Measurements from ENCODE around the gene ANKRD23.

The ANKRD23 gene

DNA sequence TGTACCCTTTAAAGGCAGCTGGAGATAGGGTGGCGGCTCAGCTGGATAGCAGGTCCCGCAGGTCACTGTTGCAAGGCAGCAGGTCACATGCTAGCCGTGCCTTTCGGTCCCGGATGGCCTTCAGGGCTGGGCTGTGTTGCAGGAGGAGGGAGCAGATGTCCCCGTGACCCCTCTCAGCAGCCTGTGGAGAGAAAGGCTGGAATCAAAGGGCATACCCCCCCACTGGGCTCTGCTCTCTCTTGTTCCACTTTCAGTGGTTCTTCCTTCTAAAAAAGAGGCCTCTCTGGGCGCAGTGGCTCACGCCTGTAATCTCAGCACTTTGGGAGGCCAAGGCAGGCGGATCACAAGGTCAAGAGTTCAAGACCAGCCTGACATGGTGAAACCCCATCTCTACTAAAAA lies 4.4 kb upstream of the ANKRD23 start:
- ChIA-PET POLR2A (interaction anchor here (1.3 kb wide), 1 partner anchor 32 kb away, joined by 4 read pairs; the partner anchor contains the start of gene CNNM3), CTCF (interaction anchor here (1.8 kb wide), 1 partner anchor 10 kb away, joined by 7 read pairs; the partner anchor contains the start of gene ANKRD39)
- DNase-seq (ENCODE audit: extremely low spot score) = no peak
- TF ChIP-seq SP1 (IDR thresholded peaks at IDR 0.05) (no peak), PKNOX1 (IDR thresholded peaks at IDR 0.05) (no peak), ELF4 (IDR thresholded peaks at IDR 0.05) (no peak), TARDBP (IDR thresholded peaks at IDR 0.05) (no peak), BHLHE40 (IDR thresholded peaks at IDR 0.05; ENCODE audit: borderline replicate concordance) (no peak), L3MBTL2 (conservative IDR thresholded peaks at IDR 0.05) (no peak), NFRKB (IDR thresholded peaks at IDR 0.05) (no peak), ZNF384 (IDR thresholded peaks at IDR 0.05) (no peak), FOXM1 (IDR thresholded peaks at IDR 0.05; ENCODE audit: borderline replicate concordance) (no peak), HDGF (IDR thresholded peaks at IDR 0.05; ENCODE audit: borderline replicate concordance) (no peak), FOXA1 (IDR thresholded peaks at IDR 0.05) (no peak), ARNT (IDR thresholded peaks at IDR 0.05) (no peak), SUZ12 (IDR thresholded peaks at IDR 0.05) (no peak), CTBP1 (IDR thresholded peaks at IDR 0.05; ENCODE audit: borderline replicate concordance) (no peak)

- no peak for DNase-seq (ENCODE audit: extremely low spot score)
- ChIA-PET POLR2A (interaction anchor here (1.3 kb wide), 2 partner anchors 10 to 32 kb away, joined by 4 read pairs; partner anchors contain the start of genes ANKRD39 and CNNM3), CTCF (interaction anchor here (0.8 to 1.8 kb wide), 2 partner anchors 10 to 12 kb away, joined by 3 to 7 read pairs; partner anchors contain the start of gene ANKRD39)
- no peak for TF ChIP-seq FOXM1 (IDR thresholded peaks at IDR 0.05; ENCODE audit: borderline replicate concordance)
- no peak for TF ChIP-seq BHLHE40 (IDR thresholded peaks at IDR 0.05; ENCODE audit: borderline replicate concordance)
- TF ChIP-seq CTBP1 (IDR thresholded peaks at IDR 0.05; ENCODE audit: borderline replicate concordance) = no peak
- no peak for TF ChIP-seq ZNF384 (IDR thresholded peaks at IDR 0.05)
- TF ChIP-seq SUZ12 (IDR thresholded peaks at IDR 0.05) = no peak
- TF ChIP-seq ARNT (IDR thresholded peaks at IDR 0.05) = no peak
- no peak for TF ChIP-seq ELF4 (IDR thresholded peaks at IDR 0.05)
- TF ChIP-seq L3MBTL2 (conservative IDR thresholded peaks at IDR 0.05) = no peak
- no peak for TF ChIP-seq FOXA1 (IDR thresholded peaks at IDR 0.05)
- TF ChIP-seq SP1 (IDR thresholded peaks at IDR 0.05) = no peak
- TF ChIP-seq HDGF (IDR thresholded peaks at IDR 0.05; ENCODE audit: borderline replicate concordance) = no peak
Observed at GRCh38 chr2:96847586-96847985, 3.8 kb upstream of the ANKRD23 start.

GRCh38 chr2:96846825-96847224 lies 3.0 kb upstream of the ANKRD23 start:
- DNase-seq (ENCODE audit: extremely low spot score) = no peak
- ChIA-PET CTCF (interaction anchor here (1.8 kb wide), 1 partner anchor 11 kb away, joined by 7 read pairs; the partner anchor contains the start of gene ANKRD39), POLR2A (interaction anchor here (1.3 kb wide), 1 partner anchor 11 kb away, joined by 4 read pairs; the partner anchor contains the start of gene ANKRD39)
- TF ChIP-seq SUZ12 (IDR thresholded peaks at IDR 0.05) = no peak
- no peak for TF ChIP-seq FOXA1 (IDR thresholded peaks at IDR 0.05)
- no peak for TF ChIP-seq TARDBP (IDR thresholded peaks at IDR 0.05)
- no peak for TF ChIP-seq ARNT (IDR thresholded peaks at IDR 0.05)
- TF ChIP-seq L3MBTL2 (conservative IDR thresholded peaks at IDR 0.05) = no peak
- no peak for TF ChIP-seq SP1 (IDR thresholded peaks at IDR 0.05)
- no peak for TF ChIP-seq NFRKB (IDR thresholded peaks at IDR 0.05)
- TF ChIP-seq CTBP1 (IDR thresholded peaks at IDR 0.05; ENCODE audit: borderline replicate concordance) = no peak
- no peak for TF ChIP-seq BHLHE40 (IDR thresholded peaks at IDR 0.05; ENCODE audit: borderline replicate concordance)
- no peak for TF ChIP-seq LEF1 (IDR thresholded peaks at IDR 0.05; ENCODE audit: borderline replicate concordance)
- no peak for TF ChIP-seq PKNOX1 (IDR thresholded peaks at IDR 0.05)
- no peak for TF ChIP-seq FOXK2 (IDR thresholded peaks at IDR 0.05)

- ChIA-PET POLR2A (no interaction called here), CTCF (no interaction called here)
- TF ChIP-seq PKNOX1 (IDR thresholded peaks at IDR 0.05) (no peak), ELF4 (IDR thresholded peaks at IDR 0.05) (no peak), SUZ12 (IDR thresholded peaks at IDR 0.05) (no peak), ZNF384 (IDR thresholded peaks at IDR 0.05) (no peak), FOXK2 (IDR thresholded peaks at IDR 0.05) (no peak), CTBP1 (IDR thresholded peaks at IDR 0.05; ENCODE audit: borderline replicate concordance) (no peak), TARDBP (IDR thresholded peaks at IDR 0.05) (no peak), LEF1 (IDR thresholded peaks at IDR 0.05; ENCODE audit: borderline replicate concordance) (no peak), ARNT (IDR thresholded peaks at IDR 0.05) (no peak), NFRKB (IDR thresholded peaks at IDR 0.05) (no peak), L3MBTL2 (conservative IDR thresholded peaks at IDR 0.05) (no peak)
- DNase-seq (ENCODE audit: extremely low spot score) = no peak
Observed at GRCh38 chr2:96844405-96844808, 586 bp upstream of the ANKRD23 start.

DNA sequence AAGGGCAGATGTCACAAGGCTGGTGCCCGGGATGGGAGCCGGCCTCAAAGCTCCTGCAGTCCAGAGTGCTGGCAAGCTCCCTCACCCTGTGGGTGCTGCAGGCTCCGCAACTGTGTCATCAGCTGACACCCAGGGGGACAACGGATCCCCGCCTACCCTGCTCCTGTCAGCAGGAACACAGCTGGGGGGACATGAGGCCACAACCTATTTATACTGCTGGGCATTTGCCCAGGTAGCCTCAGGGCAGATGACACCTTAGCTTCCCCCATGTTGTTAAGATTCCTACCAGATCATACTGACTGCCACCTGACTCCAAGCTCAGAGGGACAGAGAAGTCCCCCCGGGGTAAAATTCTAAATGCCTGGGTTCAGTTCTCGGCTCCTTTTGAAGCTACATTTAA lies 1.2 kb downstream of the ANKRD23 start:
- CTCF ChIA-PET = interaction anchor here (0.6 to 1.1 kb wide), 2 partner anchors 26 to 1276 kb away, joined by 3 read pairs; no protein-coding TSS in a partner anchor
- POLR2A ChIA-PET = interaction anchor here (1.1 to 1.6 kb wide), 3 partner anchors 15 to 26 kb away, joined by 3 to 10 read pairs (median 3); partner anchors contain the start of genes ANKRD39 and CNNM3
- no peak for DNase-seq (ENCODE audit: extremely low spot score)
- TF ChIP-seq BHLHE40 (IDR thresholded peaks at IDR 0.05; ENCODE audit: borderline replicate concordance) (no peak), SP1 (IDR thresholded peaks at IDR 0.05) (no peak), ARNT (IDR thresholded peaks at IDR 0.05) (no peak), FOXK2 (IDR thresholded peaks at IDR 0.05) (no peak), CTBP1 (IDR thresholded peaks at IDR 0.05; ENCODE audit: borderline replicate concordance) (no peak)

All from HEK293T (cell line).